K562 (cell line): ENCODE measurements around the gene ZEB2. TPM values are rescaled to one million over a fixed set of nuclear protein-coding genes. Genes with fewer than 3 reads are reported as not detected.

Source experiments
- ATF7 ChIP-seq: fragments of 450-650 bp; IDR thresholded peaks from 2 replicates; pipeline ENCODE4 v1.7.1; 2014; ENCODE audit warnings: mild to moderate bottlenecking, moderate library complexity
- BRCA1 ChIP-seq, 2 experiments: fragments of 450-650 bp in 1 of 2; sonication (generic) in 1 of 2; formaldehyde crosslinking in 1 of 2; IDR thresholded peaks; 2 replicates each; pipeline versions ENCODE4 v1.5.0 to v1.6.1; 2017 to 2020; ENCODE audit warnings: mild to moderate bottlenecking in 1 of 2, missing genetic modification reagents in 1 of 2
- BRD4 ChIP-seq: fragments of 200-600 bp; sonication (generic); IDR thresholded peaks from 2 replicates; pipeline ENCODE4 v1.6.1; 2017; ENCODE audit warnings: inconsistent platforms
- C11orf30 ChIP-seq: fragments of 450-650 bp; IDR thresholded peaks from 2 replicates; pipeline ENCODE4 v1.6.1; 2016; ENCODE audit warnings: low read depth, mild to moderate bottlenecking
- CBFA2T2 ChIP-seq: fragments of 450-650 bp; conservative IDR thresholded peaks from 2 replicates; pipeline ENCODE4 v1.6.1; 2017; ENCODE audit warnings: mild to moderate bottlenecking
- CREM ChIP-seq: IDR thresholded peaks from 2 replicates; pipeline ENCODE4 v1.6.1; 2014; ENCODE audit warnings: antibody characterized with exemption, low read depth
- FIP1L1 ChIP-seq: fragments of 200-400 bp; formaldehyde crosslinking; IDR thresholded peaks from 2 replicates; pipeline ENCODE4 v1.6.1; 2018; ENCODE audit warnings: mild to moderate bottlenecking, low read depth, low read length; ENCODE audit not compliant: poor library complexity, severe bottlenecking
- HDAC8 ChIP-seq: fragments of 450-650 bp; IDR thresholded peaks from 2 replicates; pipeline ENCODE4 v1.6.1; 2016; ENCODE audit warnings: mild to moderate bottlenecking, missing genetic modification characterization, moderate library complexity, missing compliant biosample characterization
- LEF1 ChIP-seq: fragments of 450-650 bp; IDR thresholded peaks from 2 replicates; pipeline ENCODE4 v1.6.1; 2016; ENCODE audit warnings: mild to moderate bottlenecking
- MYNN ChIP-seq, 2 experiments: sonication (generic); formaldehyde crosslinking in 1 of 2; IDR thresholded peaks; 2 replicates each; pipeline versions ENCODE4 v1.5.0 to v1.6.1; 2016 to 2020; ENCODE audit warnings: antibody characterized with exemption in 1 of 2, missing genetic modification reagents in 1 of 2
- POLR2A ChIP-seq: fragments of 450-650 bp; conservative IDR thresholded peaks from 2 replicates; pipeline ENCODE4 v1.6.1; 2016
- RCOR1 ChIP-seq, 2 experiments: IDR thresholded peaks; 2 replicates each; pipeline ENCODE4 v1.6.1; 2012; ENCODE audit warnings: low read depth in 2 of 2, low read length in 2 of 2, borderline replicate concordance in 1 of 2, improper control_type of control experiment in 1 of 2
- RFX5 ChIP-seq: IDR thresholded peaks from 2 replicates; pipeline ENCODE4 v1.6.1; 2011; ENCODE audit warnings: low read depth, mild to moderate bottlenecking, improper control_type of control experiment, low read length
- TCF3 ChIP-seq: sonication (generic); formaldehyde crosslinking; IDR thresholded peaks from 2 replicates; pipeline ENCODE4 v1.4.0; 2020; ENCODE audit warnings: mild to moderate bottlenecking, missing genetic modification reagents
- TCFL5 ChIP-seq: fragments of 250-450 bp; sonication (Bioruptor Pico); conservative IDR thresholded peaks from 2 replicates; pipeline ENCODE4 v1.6.1; 2021; ENCODE audit warnings: mild to moderate bottlenecking, moderate library complexity, matching md5 sums
- ZFP1 ChIP-seq: fragments of 450-650 bp; formaldehyde crosslinking; IDR thresholded peaks from 2 replicates; pipeline ENCODE4 v1.4.0; 2020; ENCODE audit warnings: mild to moderate bottlenecking, mixed read lengths
- ZNF124 ChIP-seq: sonication (generic); formaldehyde crosslinking; IDR thresholded peaks from 2 replicates; pipeline ENCODE4 v1.8.1; 2022; ENCODE audit warnings: missing genetic modification reagents
- ZNF165 ChIP-seq: fragments of 250-450 bp; sonication (Bioruptor Pico); IDR thresholded peaks from 2 replicates; pipeline ENCODE4 v1.4.0; 2020; ENCODE audit warnings: borderline replicate concordance
- ZNF316 ChIP-seq: fragments of 450-650 bp; IDR thresholded peaks from 2 replicates; pipeline ENCODE4 v1.6.1; 2016
- ZNF445 ChIP-seq: fragments of 250-450 bp; sonication (Bioruptor Pico); IDR thresholded peaks from 2 replicates; pipeline ENCODE4 v1.4.0; 2020; ENCODE audit warnings: low read depth, mild to moderate bottlenecking, moderate library complexity
- polyA plus RNA-seq, 8 experiments: library from polyadenylated mRNA; depleted of rRNA in 4 of 8; stranded (reverse) in 5 of 8; unstranded in 3 of 8; fragments of >200 nt; fragmentation: Nextera tagmentation in 2 of 8; fragmentation: Illumina TruSeq in 1 of 8; extraction: Ambion mirVana in 2 of 8; extraction: Trizol in 1 of 8; gene quantifications; 2 replicates each; pipeline versions ENCODE4 v1.2.1 to v1.2.3, GENCODE V29; 2011 to 2014; ENCODE audit warnings: inconsistent platforms in 1 of 8, missing spikeins in 1 of 8
- total RNA-seq, 7 experiments: library from RNA; depleted of rRNA in 6 of 7; stranded (reverse); fragments of >200 nt in 6 of 7; fragmentation: Illumina TruSeq in 2 of 7; extraction: Trizol in 2 of 7; gene quantifications; 2 replicates each; pipeline versions ENCODE4 v1.2.1 to v1.2.3, GENCODE V29; 2011 to 2021; ENCODE audit warnings: low replicate concordance in 1 of 7
- TF ChIP-seq, protein P1 (sequence below): IDR thresholded peaks from 2 replicates; pipeline ENCODE4 v1.6.1; 2012; ENCODE audit warnings: low read depth, low read length, improper control_type of control experiment, borderline replicate concordance
- TF ChIP-seq, protein P2 (sequence below): sonication (generic); formaldehyde crosslinking; IDR thresholded peaks from 2 replicates; pipeline ENCODE4 v1.9.0; 2022; ENCODE audit warnings: mild to moderate bottlenecking, missing genetic modification reagents
- TF ChIP-seq, protein P3 (sequence below): IDR thresholded peaks from 2 replicates; pipeline ENCODE4 v1.6.1; 2014; ENCODE audit warnings: antibody characterized with exemption
- TF ChIP-seq, protein P4 (sequence below): fragments of 450-650 bp; formaldehyde crosslinking; IDR thresholded peaks from 2 replicates; pipeline ENCODE4 v1.4.0; 2022; ENCODE audit warnings: missing genetic modification characterization

ZEB2 gene
- total and polyA plus RNA-seq, 9 of the 15 experiments (the other 6 are each of a cell fraction or from before 2014, with no cell fraction given), result 15.1 to 113 (median 72.3) TPM

DNA sequence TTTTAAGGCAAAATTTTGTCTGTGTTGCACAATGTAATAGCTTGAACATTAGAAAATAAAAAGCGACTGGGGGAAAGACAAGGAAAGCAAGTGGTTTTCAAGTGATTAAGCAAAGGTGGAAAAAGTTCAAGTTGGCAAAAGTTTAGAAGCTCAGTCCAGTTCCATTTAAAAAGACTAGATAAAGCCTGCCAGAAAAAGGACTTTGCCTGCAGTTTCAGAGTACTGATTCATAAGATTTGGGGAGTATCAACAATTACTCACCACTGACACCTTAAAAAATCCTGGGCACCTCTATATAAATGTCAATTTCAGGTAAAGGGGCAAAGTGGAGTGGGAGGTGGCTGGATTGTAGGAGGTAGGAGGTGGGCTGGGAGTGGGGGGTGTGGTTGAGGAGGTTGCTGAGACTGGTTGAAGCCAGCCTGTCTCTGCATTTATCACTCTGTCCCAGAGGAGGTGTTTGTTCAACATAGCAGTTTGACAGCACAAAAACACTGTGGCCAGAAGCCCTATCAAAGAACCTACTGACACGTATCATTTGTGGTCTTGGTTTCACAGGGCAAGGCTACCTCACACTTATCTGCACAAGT, 14.6 kb downstream of the ZEB2 start (continued):
- TF ChIP-seq, protein P1, sequence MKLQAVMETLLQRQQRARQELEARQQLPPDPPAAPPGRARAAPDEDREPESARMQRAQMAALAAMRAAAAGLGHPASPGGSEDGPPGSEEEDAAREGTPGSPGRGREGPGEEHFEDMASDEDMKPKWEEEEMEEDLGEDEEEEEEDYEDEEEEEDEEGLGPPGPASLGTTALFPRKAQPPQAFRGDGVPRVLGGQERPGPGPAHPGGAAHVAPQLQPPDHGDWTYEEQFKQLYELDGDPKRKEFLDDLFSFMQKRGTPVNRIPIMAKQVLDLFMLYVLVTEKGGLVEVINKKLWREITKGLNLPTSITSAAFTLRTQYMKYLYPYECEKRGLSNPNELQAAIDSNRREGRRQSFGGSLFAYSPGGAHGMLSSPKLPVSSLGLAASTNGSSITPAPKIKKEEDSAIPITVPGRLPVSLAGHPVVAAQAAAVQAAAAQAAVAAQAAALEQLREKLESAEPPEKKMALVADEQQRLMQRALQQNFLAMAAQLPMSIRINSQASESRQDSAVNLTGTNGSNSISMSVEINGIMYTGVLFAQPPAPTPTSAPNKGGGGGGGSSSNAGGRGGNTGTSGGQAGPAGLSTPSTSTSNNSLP, result no peak
- TF ChIP-seq BRD4, result no peak
- TF ChIP-seq TCFL5 (CRISPR knock-in tag), result no peak
- TF ChIP-seq, protein P2, sequence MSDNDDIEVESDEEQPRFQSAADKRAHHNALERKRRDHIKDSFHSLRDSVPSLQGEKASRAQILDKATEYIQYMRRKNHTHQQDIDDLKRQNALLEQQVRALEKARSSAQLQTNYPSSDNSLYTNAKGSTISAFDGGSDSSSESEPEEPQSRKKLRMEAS (CRISPR knock-in tag), result no peak
- TF ChIP-seq BRCA1 (IDR thresholded peaks at IDR 0.05), result no peak
- no peak for TF ChIP-seq BRCA1 (CRISPR knock-in tag; IDR thresholded peaks at IDR 0.05)
- peak; percentile 44; the same call in 1 of the 2 replicates for TF ChIP-seq MYNN (IDR thresholded peaks at IDR 0.05)
- TF ChIP-seq MYNN (CRISPR knock-in tag; IDR thresholded peaks at IDR 0.05), result no peak
- peak; percentile 32; the same call in 1 of the 2 replicates for TF ChIP-seq ZNF316
- peak; percentile 39; the same call in 1 of the 2 replicates for TF ChIP-seq POLR2A
- TF ChIP-seq CBFA2T2, result peak; percentile 15; the same call in 1 of the 2 replicates
- peak in 1 of 2 experiments; percentile 58; a peak in 1 of 4 replicates for TF ChIP-seq RCOR1 (IDR thresholded peaks at IDR 0.05; ENCODE audit: borderline replicate concordance in 1 of 2, low read depth in 2 of 2, low read length in 2 of 2)
- TF ChIP-seq RFX5, result no peak
- no peak for TF ChIP-seq HDAC8
- no peak for TF ChIP-seq ZNF165 (CRISPR knock-in tag)
- no peak for TF ChIP-seq FIP1L1
- no peak; the same call in 1 of the 2 replicates for TF ChIP-seq LEF1
- TF ChIP-seq, protein P3, sequence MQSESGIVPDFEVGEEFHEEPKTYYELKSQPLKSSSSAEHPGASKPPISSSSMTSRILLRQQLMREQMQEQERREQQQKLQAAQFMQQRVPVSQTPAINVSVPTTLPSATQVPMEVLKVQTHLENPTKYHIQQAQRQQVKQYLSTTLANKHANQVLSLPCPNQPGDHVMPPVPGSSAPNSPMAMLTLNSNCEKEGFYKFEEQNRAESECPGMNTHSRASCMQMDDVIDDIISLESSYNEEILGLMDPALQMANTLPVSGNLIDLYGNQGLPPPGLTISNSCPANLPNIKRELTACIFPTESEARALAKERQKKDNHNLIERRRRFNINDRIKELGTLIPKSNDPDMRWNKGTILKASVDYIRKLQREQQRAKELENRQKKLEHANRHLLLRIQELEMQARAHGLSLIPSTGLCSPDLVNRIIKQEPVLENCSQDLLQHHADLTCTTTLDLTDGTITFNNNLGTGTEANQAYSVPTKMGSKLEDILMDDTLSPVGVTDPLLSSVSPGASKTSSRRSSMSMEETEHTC, result no peak
- TF ChIP-seq CREM, result peak; percentile 61
- 0 out of 2 replicates have a peak, but pooled peaks have one; percentile 15 for TF ChIP-seq ATF7
- TF ChIP-seq C11orf30, result peak; percentile 17; the same call in 1 of the 2 replicates
- no peak for TF ChIP-seq ZNF124 (CRISPR knock-in tag)
- TF ChIP-seq, protein P4, sequence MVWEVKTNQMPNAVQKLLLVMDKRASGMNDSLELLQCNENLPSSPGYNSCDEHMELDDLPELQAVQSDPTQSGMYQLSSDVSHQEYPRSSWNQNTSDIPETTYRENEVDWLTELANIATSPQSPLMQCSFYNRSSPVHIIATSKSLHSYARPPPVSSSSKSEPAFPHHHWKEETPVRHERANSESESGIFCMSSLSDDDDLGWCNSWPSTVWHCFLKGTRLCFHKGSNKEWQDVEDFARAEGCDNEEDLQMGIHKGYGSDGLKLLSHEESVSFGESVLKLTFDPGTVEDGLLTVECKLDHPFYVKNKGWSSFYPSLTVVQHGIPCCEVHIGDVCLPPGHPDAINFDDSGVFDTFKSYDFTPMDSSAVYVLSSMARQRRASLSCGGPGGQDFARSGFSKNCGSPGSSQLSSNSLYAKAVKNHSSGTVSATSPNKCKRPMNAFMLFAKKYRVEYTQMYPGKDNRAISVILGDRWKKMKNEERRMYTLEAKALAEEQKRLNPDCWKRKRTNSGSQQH (CRISPR knock-in tag), result peak; percentile 55; the same call in 1 of the 2 replicates
- no peak for TF ChIP-seq ZFP1 (CRISPR knock-in tag)
- no peak for TF ChIP-seq ZNF445
- TF ChIP-seq TCF3 (CRISPR knock-in tag), result peak; percentile 48; the same call in 1 of the 2 replicates
